H9 (cell line): ENCODE data around the gene HDAC1. TPM values are rescaled to one million over a fixed set of nuclear protein-coding genes. Genes with fewer than 3 reads are reported as not detected.
A peak's percentile ranks its signal among the peaks of the same experiment; 100 is the strongest.

Experiments used
- DNase-seq: peaks from one replicate; pipeline ENCODE4 v3.0.0-alpha.2; 2017
- H2AFZ ChIP-seq: one replicate; pipeline ENCODE4 v1.6.1; 2013; ENCODE audit warnings: mild to moderate bottlenecking, low read length, control low read depth, moderate library complexity
- H2AK5ac ChIP-seq: 2 replicates; pipeline ENCODE4 v1.6.1; 2013; ENCODE audit warnings: low read length, control low read depth, mixed read lengths; ENCODE audit not compliant: insufficient read length
- H2BK120ac ChIP-seq: one replicate; pipeline ENCODE4 v1.6.1; 2013; ENCODE audit warnings: low read depth, mild to moderate bottlenecking, low read length, control low read depth, inconsistent platforms; ENCODE audit not compliant: poor library complexity, severe bottlenecking
- H2BK12ac ChIP-seq: 2 replicates; pipeline ENCODE4 v1.6.1; 2013; ENCODE audit warnings: low read length, control low read depth, mixed read lengths, low read depth; ENCODE audit not compliant: insufficient read length
- H2BK15ac ChIP-seq: 2 replicates; pipeline ENCODE4 v1.6.1; 2013; ENCODE audit warnings: low read depth, low read length, control low read depth
- H2BK20ac ChIP-seq: one replicate; pipeline ENCODE4 v1.6.1; 2013; ENCODE audit warnings: low read depth, mild to moderate bottlenecking, low read length, control low read depth, inconsistent platforms; ENCODE audit not compliant: poor library complexity, severe bottlenecking
- H2BK5ac ChIP-seq: 2 replicates; pipeline ENCODE4 v1.6.1; 2013; ENCODE audit warnings: low read length, control low read depth, mixed read lengths; ENCODE audit not compliant: insufficient read length
- H3K14ac ChIP-seq: 2 replicates; pipeline ENCODE4 v1.6.1; 2013; ENCODE audit warnings: low read length, control low read depth; ENCODE audit not compliant: insufficient read depth
- H3K18ac ChIP-seq: 2 replicates; pipeline ENCODE4 v1.6.1; 2013; ENCODE audit warnings: low read depth, mild to moderate bottlenecking, mixed read lengths, low read length, control low read depth; ENCODE audit not compliant: insufficient read length
- H3K23ac ChIP-seq: 2 replicates; pipeline ENCODE4 v1.6.1; 2013; ENCODE audit warnings: low read length, control low read depth, mixed read lengths, low read depth; ENCODE audit not compliant: insufficient read length
- H3K23me2 ChIP-seq: 2 replicates; pipeline ENCODE4 v1.6.1; 2013; ENCODE audit warnings: low read depth, mild to moderate bottlenecking, mixed read lengths, low read length, control low read depth; ENCODE audit not compliant: insufficient read length, poor library complexity, severe bottlenecking
- H3K27ac ChIP-seq: 2 replicates; pipeline ENCODE4 v1.5.1; 2013; ENCODE audit warnings: low read length, control low read depth, mixed read lengths, low read depth; ENCODE audit not compliant: insufficient read length
- H3K27me3 ChIP-seq: 2 replicates; pipeline ENCODE4 v1.6.1; 2013; ENCODE audit warnings: low read length, control low read depth, inconsistent platforms; ENCODE audit not compliant: insufficient read depth
- H3K4ac ChIP-seq: 2 replicates; pipeline ENCODE4 v1.6.1; 2013; ENCODE audit warnings: low read depth, mild to moderate bottlenecking, control low read depth, inconsistent platforms, low read length, moderate library complexity
- H3K4me1 ChIP-seq: 2 replicates; pipeline ENCODE4 v1.6.1; 2013; ENCODE audit warnings: low read length, control low read depth, inconsistent platforms; ENCODE audit not compliant: insufficient read depth
- H3K4me2 ChIP-seq: 2 replicates; pipeline ENCODE4 v1.6.1; 2013; ENCODE audit warnings: low read length, control low read depth, mixed read lengths; ENCODE audit not compliant: insufficient read length, insufficient read depth
- H3K56ac ChIP-seq: 2 replicates; pipeline ENCODE4 v1.6.1; 2013; ENCODE audit warnings: low read depth, mild to moderate bottlenecking, mixed read lengths, low read length, control low read depth; ENCODE audit not compliant: insufficient read length
- H3K79me1 ChIP-seq: 2 replicates; pipeline ENCODE4 v1.6.1; 2013; ENCODE audit warnings: low read depth, mild to moderate bottlenecking, moderate library complexity, low read length, control low read depth, inconsistent platforms; ENCODE audit not compliant: insufficient read depth, poor library complexity, severe bottlenecking
- H3K79me2 ChIP-seq: 2 replicates; pipeline ENCODE4 v1.6.1; 2013; ENCODE audit warnings: low read length, control low read depth, inconsistent platforms; ENCODE audit not compliant: insufficient read depth
- H3K9ac ChIP-seq: 2 replicates; pipeline ENCODE4 v1.6.1; 2013; ENCODE audit warnings: low read length, control low read depth, mixed read lengths; ENCODE audit not compliant: insufficient read length; ENCODE audit errors: extremely low read depth
- H3K9me3 ChIP-seq: one replicate; pipeline ENCODE4 v1.6.1; 2013; ENCODE audit warnings: low read depth, low read length, inconsistent platforms; ENCODE audit not compliant: control insufficient read depth
- H3T11ph ChIP-seq: one replicate; pipeline ENCODE4 v1.6.1; 2013; ENCODE audit warnings: mild to moderate bottlenecking, low read length, control low read depth, inconsistent platforms
- H4K20me1 ChIP-seq: one replicate; pipeline ENCODE4 v1.6.1; 2013; ENCODE audit not compliant: control insufficient read depth, insufficient read length, insufficient read depth
- H4K5ac ChIP-seq: 2 replicates; pipeline ENCODE4 v1.6.1; 2013; ENCODE audit warnings: low read depth, mild to moderate bottlenecking, mixed read lengths, low read length, control low read depth; ENCODE audit not compliant: insufficient read length
- H4K8ac ChIP-seq: replicated peaks from 2 replicates; pipeline ENCODE4 v1.6.1; 2013; ENCODE audit warnings: low read length, control low read depth, mixed read lengths, low read depth; ENCODE audit not compliant: insufficient read length
- H4K91ac ChIP-seq: 2 replicates; pipeline ENCODE4 v1.6.1; 2013; ENCODE audit warnings: low read depth, mild to moderate bottlenecking, moderate library complexity, mixed read lengths, low read length, control low read depth; ENCODE audit not compliant: insufficient read length
- H3K27ac Mint-ChIP-seq, 3 experiments: 2 replicates in 2 of 3; 3 replicates in 1 of 3; pipeline ENCODE4 v1.8.0; 2020 to 2021; ENCODE audit warnings: mixed read lengths in 3 of 3, mild to moderate bottlenecking in 1 of 3, moderate library complexity in 1 of 3
- H3K27me3 Mint-ChIP-seq: 2 replicates; pipeline ENCODE4 v1.8.0; 2021; ENCODE audit warnings: low read depth, mild to moderate bottlenecking, moderate library complexity, mixed read lengths
- H3K36me3 Mint-ChIP-seq, 3 experiments: 2 replicates in 2 of 3; 3 replicates in 1 of 3; pipeline ENCODE4 v1.8.0; 2020 to 2021; ENCODE audit warnings: low read depth in 3 of 3, mixed read lengths in 3 of 3; ENCODE audit not compliant: insufficient read depth in 1 of 3
- H3K4me1 Mint-ChIP-seq, 2 experiments: 2 replicates each; pipeline ENCODE4 v1.8.0; 2020; ENCODE audit warnings: mixed read lengths in 2 of 2
- H3K4me3 Mint-ChIP-seq, 2 experiments: 2 replicates in 1 of 2; 3 replicates in 1 of 2; pipeline ENCODE4 v1.8.0; 2020 to 2021; ENCODE audit warnings: mild to moderate bottlenecking in 2 of 2, mixed read lengths in 2 of 2, moderate library complexity in 1 of 2
- H3K9me3 Mint-ChIP-seq, 2 experiments: 2 replicates in 1 of 2; 3 replicates in 1 of 2; pipeline ENCODE4 v1.8.0; 2020; ENCODE audit warnings: mild to moderate bottlenecking in 2 of 2, mixed read lengths in 2 of 2, moderate library complexity in 1 of 2
- WGBS: extraction: QIAGEN DNeasy Blood & Tissue Kit; methylation state at CpG from one replicate; pipeline ENCODE4 v1.1.7; 2013; ENCODE audit warnings: missing lambda C conversion rate, low lambda C conversion rate, mixed read lengths; ENCODE audit not compliant: insufficient read length; ENCODE audit errors: extremely low coverage; 5-methylcytosine and 5-hydroxymethylcytosine counted together
- total RNA-seq: library from RNA; stranded (reverse); gene quantifications from 2 replicates; pipeline ENCODE4 v1.2.1, GENCODE V29; 2021
- TF ChIP-seq, protein P1 (sequence below): fragments of 200-600 bp; sonication (generic); conservative IDR thresholded peaks from 3 replicates; pipeline ENCODE4 v1.8.0; 2021; ENCODE audit warnings: antibody characterized with exemption, mild to moderate bottlenecking

The HDAC1 gene
- total RNA-seq, 1 experiment from 2014 or later: 162 TPM

DNA sequence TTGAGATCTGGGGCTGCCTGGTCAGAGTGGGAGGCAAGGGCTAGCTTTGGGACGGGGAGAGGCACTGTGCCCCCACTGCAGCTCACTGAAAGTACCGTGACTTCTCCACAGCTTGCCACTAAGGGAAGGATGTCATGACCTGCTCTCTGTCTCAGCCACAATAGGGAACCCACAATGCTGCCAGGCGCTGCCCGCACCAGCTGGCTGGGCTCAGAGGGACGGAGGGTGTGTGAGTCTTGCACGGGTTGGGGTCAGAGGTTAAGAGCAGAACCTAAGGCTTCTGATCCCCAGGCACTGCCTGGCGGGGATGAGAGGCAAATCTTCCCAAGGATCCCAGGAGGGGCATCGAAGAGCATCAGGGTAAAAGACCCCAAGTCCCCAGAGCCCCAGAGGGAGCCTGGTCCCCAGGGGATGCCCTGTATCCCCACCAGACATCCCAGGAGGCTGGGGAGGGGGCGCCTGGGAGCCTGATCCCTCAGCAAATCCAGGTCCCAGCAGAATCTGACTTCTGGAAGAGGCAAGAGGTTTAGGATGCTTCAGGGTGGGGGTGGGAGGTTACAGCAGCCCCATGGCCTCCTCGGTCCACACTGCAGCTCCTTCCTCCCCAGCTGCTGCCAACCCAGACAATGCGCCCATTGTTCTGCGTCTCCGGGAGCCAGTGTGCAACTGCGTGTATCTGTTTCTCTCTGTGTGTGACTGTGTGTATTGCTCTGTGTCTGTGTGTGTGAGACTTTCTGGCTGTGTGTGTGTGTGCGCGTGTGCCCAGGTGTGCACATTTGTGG lies 46.2 kb downstream of the HDAC1 start:
- H2BK12ac ChIP-seq: no peak overlapping the region
- H3K23ac ChIP-seq: no peak overlapping the region
- H3K18ac ChIP-seq: no peak overlapping the region
- peaks cover 2% of the 10 kb centered on the region; the same call in 1 of the 2 replicates for H3K27me3 ChIP-seq
- no peak overlapping the region for H2AK5ac ChIP-seq
- H4K20me1 ChIP-seq: no peaks in the 10 kb centered on the region
- WGBS: no CpG with 5 or more reads among the region's 16 CpGs
- no peak overlapping the region for H3K9ac ChIP-seq
- peaks cover 6% of the 10 kb centered on the region; the same call in 1 of the 2 replicates for H3K79me2 ChIP-seq
- H3K9me3 ChIP-seq: no peaks in the 10 kb centered on the region
- no peak overlapping the region; a peak in 1 of 7 replicates for H3K27ac Mint-ChIP-seq
- no peaks in the 10 kb centered on the region for H3K79me1 ChIP-seq
- no peak for DNase-seq
- no peak overlapping the region for H2BK20ac ChIP-seq
- H2BK120ac ChIP-seq: no peak overlapping the region
- H3K4me3 Mint-ChIP-seq: peak overlapping the region in 1 of 2 experiments; percentile 17; a peak in 3 of 5 replicates
- H3K4me1 Mint-ChIP-seq: peaks cover 31 to 44% of the 10 kb centered on the region in 2 experiments
- no peak overlapping the region for H3T11ph ChIP-seq
- peaks cover 15 to 21% (median 19%) of the 10 kb centered on the region in 3 experiments for H3K36me3 Mint-ChIP-seq
- H3K27ac ChIP-seq: no peak overlapping the region
- no peak overlapping the region for H4K8ac ChIP-seq
- H3K14ac ChIP-seq: no peak overlapping the region
- no peak overlapping the region for H2AFZ ChIP-seq
- peaks cover 11% of the 10 kb centered on the region for H3K23me2 ChIP-seq
- H3K4me2 ChIP-seq: no peak overlapping the region
- TF ChIP-seq, protein P1, sequence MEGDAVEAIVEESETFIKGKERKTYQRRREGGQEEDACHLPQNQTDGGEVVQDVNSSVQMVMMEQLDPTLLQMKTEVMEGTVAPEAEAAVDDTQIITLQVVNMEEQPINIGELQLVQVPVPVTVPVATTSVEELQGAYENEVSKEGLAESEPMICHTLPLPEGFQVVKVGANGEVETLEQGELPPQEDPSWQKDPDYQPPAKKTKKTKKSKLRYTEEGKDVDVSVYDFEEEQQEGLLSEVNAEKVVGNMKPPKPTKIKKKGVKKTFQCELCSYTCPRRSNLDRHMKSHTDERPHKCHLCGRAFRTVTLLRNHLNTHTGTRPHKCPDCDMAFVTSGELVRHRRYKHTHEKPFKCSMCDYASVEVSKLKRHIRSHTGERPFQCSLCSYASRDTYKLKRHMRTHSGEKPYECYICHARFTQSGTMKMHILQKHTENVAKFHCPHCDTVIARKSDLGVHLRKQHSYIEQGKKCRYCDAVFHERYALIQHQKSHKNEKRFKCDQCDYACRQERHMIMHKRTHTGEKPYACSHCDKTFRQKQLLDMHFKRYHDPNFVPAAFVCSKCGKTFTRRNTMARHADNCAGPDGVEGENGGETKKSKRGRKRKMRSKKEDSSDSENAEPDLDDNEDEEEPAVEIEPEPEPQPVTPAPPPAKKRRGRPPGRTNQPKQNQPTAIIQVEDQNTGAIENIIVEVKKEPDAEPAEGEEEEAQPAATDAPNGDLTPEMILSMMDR: no peak
- no peak overlapping the region for H3K4ac ChIP-seq
- H3K4me1 ChIP-seq: no peaks in the 10 kb centered on the region; the same call in 1 of the 2 replicates
- H4K5ac ChIP-seq: no peak overlapping the region
- H3K56ac ChIP-seq: no peak overlapping the region
- H2BK5ac ChIP-seq: no peak overlapping the region
- peaks cover 36% of the 10 kb centered on the region for H3K27me3 Mint-ChIP-seq
- no peak overlapping the region for H4K91ac ChIP-seq
- H3K9me3 Mint-ChIP-seq: no peaks in the 10 kb centered on the region; a peak in 1 of 5 replicates
- H2BK15ac ChIP-seq: no peak overlapping the region
